Ishikawa (cell line): ENCODE measurements around the gene UBXN1.

Source experiments
- CREB1 ChIP-seq: IDR thresholded peaks from 2 replicates; pipeline ENCODE4 v1.6.1; 2012; ENCODE audit warnings: low read depth
- RAD21 ChIP-seq: IDR thresholded peaks from 2 replicates; pipeline ENCODE4 v1.6.1; 2012; ENCODE audit warnings: low read depth
- TEAD4 ChIP-seq: IDR thresholded peaks from 2 replicates; pipeline ENCODE4 v1.6.1; 2012
- USF1 ChIP-seq: IDR thresholded peaks from 2 replicates; pipeline ENCODE4 v1.6.1; 2012
- TF ChIP-seq, protein P1 (sequence below): IDR thresholded peaks from 2 replicates; pipeline ENCODE4 v1.6.1; 2012; ENCODE audit warnings: low read depth, mild to moderate bottlenecking

GRCh38 chr11:62678770-62679696 lies at the start of gene UBXN1:
- TF ChIP-seq TEAD4 (no peak), CREB1 (no peak), RAD21 (no peak), USF1 (peak; percentile 100)
- TF ChIP-seq, protein P1, sequence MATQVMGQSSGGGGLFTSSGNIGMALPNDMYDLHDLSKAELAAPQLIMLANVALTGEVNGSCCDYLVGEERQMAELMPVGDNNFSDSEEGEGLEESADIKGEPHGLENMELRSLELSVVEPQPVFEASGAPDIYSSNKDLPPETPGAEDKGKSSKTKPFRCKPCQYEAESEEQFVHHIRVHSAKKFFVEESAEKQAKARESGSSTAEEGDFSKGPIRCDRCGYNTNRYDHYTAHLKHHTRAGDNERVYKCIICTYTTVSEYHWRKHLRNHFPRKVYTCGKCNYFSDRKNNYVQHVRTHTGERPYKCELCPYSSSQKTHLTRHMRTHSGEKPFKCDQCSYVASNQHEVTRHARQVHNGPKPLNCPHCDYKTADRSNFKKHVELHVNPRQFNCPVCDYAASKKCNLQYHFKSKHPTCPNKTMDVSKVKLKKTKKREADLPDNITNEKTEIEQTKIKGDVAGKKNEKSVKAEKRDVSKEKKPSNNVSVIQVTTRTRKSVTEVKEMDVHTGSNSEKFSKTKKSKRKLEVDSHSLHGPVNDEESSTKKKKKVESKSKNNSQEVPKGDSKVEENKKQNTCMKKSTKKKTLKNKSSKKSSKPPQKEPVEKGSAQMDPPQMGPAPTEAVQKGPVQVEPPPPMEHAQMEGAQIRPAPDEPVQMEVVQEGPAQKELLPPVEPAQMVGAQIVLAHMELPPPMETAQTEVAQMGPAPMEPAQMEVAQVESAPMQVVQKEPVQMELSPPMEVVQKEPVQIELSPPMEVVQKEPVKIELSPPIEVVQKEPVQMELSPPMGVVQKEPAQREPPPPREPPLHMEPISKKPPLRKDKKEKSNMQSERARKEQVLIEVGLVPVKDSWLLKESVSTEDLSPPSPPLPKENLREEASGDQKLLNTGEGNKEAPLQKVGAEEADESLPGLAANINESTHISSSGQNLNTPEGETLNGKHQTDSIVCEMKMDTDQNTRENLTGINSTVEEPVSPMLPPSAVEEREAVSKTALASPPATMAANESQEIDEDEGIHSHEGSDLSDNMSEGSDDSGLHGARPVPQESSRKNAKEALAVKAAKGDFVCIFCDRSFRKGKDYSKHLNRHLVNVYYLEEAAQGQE = no peak
